Sigmoid colon (tissue), 4 donors: Measurements from ENCODE around the gene NPTX2.

Experiments used
- POLR2A ChIP-seq, 2 donors: fragments of 450-650 bp; IDR thresholded peaks; one replicate each; pipeline ENCODE4 v1.6.1; 2016; ENCODE audit warnings: antibody characterized with exemption in 2 of 2, mild to moderate bottlenecking in 2 of 2, moderate library complexity in 2 of 2
- POLR2AphosphoS5 ChIP-seq, 4 donors: sonication (generic); formaldehyde crosslinking; IDR thresholded peaks; one replicate each; pipeline ENCODE4 v1.6.1; 2017; ENCODE audit warnings: antibody characterized with exemption in 4 of 4
- TF ChIP-seq, protein P1 (sequence below), 4 experiments: fragments of 450-650 bp in 3 of 4; fragments of 200-600 bp in 1 of 4; IDR thresholded peaks; one replicate each; pipeline ENCODE4 v1.5.1; 2016 to 2019; ENCODE audit warnings: antibody characterized with exemption in 4 of 4, mild to moderate bottlenecking in 3 of 4, moderate library complexity in 2 of 4

DNA sequence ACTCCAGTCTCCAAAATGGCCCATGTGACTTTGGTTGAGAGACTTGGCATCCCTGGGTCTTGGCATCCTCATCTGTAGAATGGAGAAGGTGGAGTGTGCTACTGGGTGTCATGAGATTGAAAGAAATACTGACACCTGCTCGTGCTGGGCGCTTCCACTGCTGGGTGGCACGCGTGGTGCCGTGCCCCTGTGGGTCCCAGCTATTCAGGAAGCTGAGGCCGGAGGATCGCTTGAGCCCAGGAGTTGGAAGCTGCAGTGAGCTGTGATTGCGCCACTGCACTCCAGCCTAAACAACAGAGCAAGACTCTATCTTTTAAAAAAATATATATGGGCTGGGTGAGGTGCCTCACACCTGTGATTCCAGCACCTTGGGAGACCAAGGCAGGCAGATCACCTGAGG lies 53.1 kb downstream of the NPTX2 start:
- no peak for TF ChIP-seq POLR2A (IDR thresholded peaks at IDR 0.05)
- TF ChIP-seq, protein P1, sequence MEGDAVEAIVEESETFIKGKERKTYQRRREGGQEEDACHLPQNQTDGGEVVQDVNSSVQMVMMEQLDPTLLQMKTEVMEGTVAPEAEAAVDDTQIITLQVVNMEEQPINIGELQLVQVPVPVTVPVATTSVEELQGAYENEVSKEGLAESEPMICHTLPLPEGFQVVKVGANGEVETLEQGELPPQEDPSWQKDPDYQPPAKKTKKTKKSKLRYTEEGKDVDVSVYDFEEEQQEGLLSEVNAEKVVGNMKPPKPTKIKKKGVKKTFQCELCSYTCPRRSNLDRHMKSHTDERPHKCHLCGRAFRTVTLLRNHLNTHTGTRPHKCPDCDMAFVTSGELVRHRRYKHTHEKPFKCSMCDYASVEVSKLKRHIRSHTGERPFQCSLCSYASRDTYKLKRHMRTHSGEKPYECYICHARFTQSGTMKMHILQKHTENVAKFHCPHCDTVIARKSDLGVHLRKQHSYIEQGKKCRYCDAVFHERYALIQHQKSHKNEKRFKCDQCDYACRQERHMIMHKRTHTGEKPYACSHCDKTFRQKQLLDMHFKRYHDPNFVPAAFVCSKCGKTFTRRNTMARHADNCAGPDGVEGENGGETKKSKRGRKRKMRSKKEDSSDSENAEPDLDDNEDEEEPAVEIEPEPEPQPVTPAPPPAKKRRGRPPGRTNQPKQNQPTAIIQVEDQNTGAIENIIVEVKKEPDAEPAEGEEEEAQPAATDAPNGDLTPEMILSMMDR (IDR thresholded peaks at IDR 0.05), result no peak
- TF ChIP-seq POLR2AphosphoS5 (IDR thresholded peaks at IDR 0.05), result no peak
